Endothelial cell of umbilical vein (primary cell): Measurements from ENCODE around the gene AKR7A3.

Experiments used
- CTCF ChIP-seq, 2 donors: IDR thresholded peaks; 1 replicate in 1 of 2; 2 replicates in 1 of 2; pipeline ENCODE4 v1.5.1; 2011; ENCODE audit warnings: low read length in 2 of 2, mild to moderate bottlenecking in 2 of 2, moderate library complexity in 2 of 2, control low read depth in 1 of 2, inconsistent platforms in 1 of 2, low read depth in 1 of 2; ENCODE audit not compliant: insufficient read depth in 1 of 2; ENCODE audit errors: extremely low read depth in 1 of 2
- EZH2 ChIP-seq: IDR thresholded peaks from 2 replicates; pipeline ENCODE4 v1.6.1; 2012; ENCODE audit warnings: borderline replicate concordance, low read depth, mild to moderate bottlenecking, moderate library complexity, low read length, inconsistent platforms; ENCODE audit not compliant: severe bottlenecking
- FOS ChIP-seq: IDR thresholded peaks from 2 replicates; pipeline ENCODE4 v1.6.1; 2011; ENCODE audit warnings: mild to moderate bottlenecking, low read length, moderate library complexity, borderline replicate concordance; ENCODE audit not compliant: insufficient read depth
- GATA2 ChIP-seq: IDR thresholded peaks from 2 replicates; pipeline ENCODE4 v1.7.0; 2011; ENCODE audit warnings: low read depth, mild to moderate bottlenecking, moderate library complexity, mixed read lengths, low read length; ENCODE audit not compliant: insufficient read length, insufficient read depth
- MAX ChIP-seq: IDR thresholded peaks from 2 replicates; pipeline ENCODE4 v1.6.1; 2011; ENCODE audit not compliant: insufficient read depth, insufficient read length
- POLR2A ChIP-seq: IDR thresholded peaks from 2 replicates; pipeline ENCODE4 v1.6.1; 2012; ENCODE audit warnings: low read depth, mild to moderate bottlenecking, control low read depth, low read length
- POLR2AphosphoS5 ChIP-seq: IDR thresholded peaks from 2 replicates; pipeline ENCODE4 v1.6.1; 2012; ENCODE audit warnings: low read depth, mild to moderate bottlenecking, control low read depth, low read length, moderate library complexity; ENCODE audit not compliant: insufficient read depth

DNA sequence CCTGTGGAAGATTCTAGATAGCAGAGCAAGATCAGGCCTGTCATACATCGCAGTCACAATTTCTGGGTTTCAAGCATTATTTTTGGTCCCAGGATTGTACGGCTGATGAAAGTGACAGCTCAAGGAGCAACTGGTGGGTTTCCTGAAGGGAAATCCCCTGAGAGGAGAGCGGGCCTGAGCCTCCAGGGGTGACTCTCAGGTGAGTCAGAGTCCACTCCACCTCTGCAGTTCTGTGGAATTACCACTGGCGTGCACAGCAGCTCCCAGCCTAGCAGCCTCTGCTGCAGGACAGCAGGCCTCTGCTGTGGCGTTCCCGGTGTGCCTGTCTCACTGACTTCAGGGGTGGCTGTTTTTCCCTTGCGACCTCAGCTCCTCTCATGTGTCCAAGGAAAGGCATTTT, 48.0 kb upstream of the AKR7A3 start:
- TF ChIP-seq POLR2AphosphoS5: peak; percentile 16
- TF ChIP-seq GATA2: no peak
- no peak for TF ChIP-seq EZH2
- no peak for TF ChIP-seq POLR2A
- TF ChIP-seq CTCF (IDR thresholded peaks at IDR 0.05; ENCODE audit: extremely low read depth in 1 of 2, insufficient read depth in 1 of 2, low read depth in 1 of 2, low read length in 2 of 2): no peak
- TF ChIP-seq FOS: no peak
- TF ChIP-seq MAX: no peak
